ENCODE data around the gene SCGB1A1. TPM values are rescaled to one million over a fixed set of nuclear protein-coding genes. Genes with fewer than 3 reads are reported as not detected.

The SCGB1A1 gene, protein sequence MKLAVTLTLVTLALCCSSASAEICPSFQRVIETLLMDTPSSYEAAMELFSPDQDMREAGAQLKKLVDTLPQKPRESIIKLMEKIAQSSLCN
- total RNA-seq: 1 to 10 TPM in 2 of 4 donors, not detected in 2; 5.9 to 6.6 TPM

DNA sequence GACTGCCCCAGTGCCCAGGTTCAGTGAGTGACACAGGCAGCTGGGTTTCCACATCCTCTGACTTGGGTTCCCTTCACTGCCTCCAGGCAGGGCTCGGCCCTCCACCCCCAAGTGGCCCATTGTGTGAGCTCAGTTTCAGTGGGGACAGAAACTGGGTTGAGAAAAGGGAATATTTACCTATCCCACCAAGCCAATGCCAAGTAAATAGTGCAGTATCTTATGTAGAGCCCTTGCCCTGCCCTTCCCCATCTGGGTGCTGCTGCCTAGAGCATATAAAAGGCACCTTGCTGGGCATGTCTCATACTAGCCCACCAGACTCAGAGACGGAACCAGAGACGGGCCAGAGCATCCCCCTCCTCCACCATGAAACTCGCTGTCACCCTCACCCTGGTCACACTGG lies at the start of gene SCGB1A1:
TSS of gene SCGB1A1 (plus strand) at position 301 of the 400 bp plus-strand sequence. CDS start at position 364, 63 bp downstream.
- Histone ChIP-seq H3K36me3 (no peaks in the 10 kb centered on the region), H3K27ac (peak within 1 kb of the TSS in 3 of 4 donors; percentile 61 to 68 (median 65)), H3K4me1 (peaks cover 7 to 67% (median 20%) of the 10 kb centered on the region in 3 donors), H3K27me3 (no peaks in the 10 kb centered on the region), H3K9me3 (no peaks in the 10 kb centered on the region), H3K4me3 (no peak within 1 kb of the TSS)
- no peak for TF ChIP-seq POLR2A (IDR thresholded peaks at IDR 0.05)
- TF ChIP-seq, protein P1, sequence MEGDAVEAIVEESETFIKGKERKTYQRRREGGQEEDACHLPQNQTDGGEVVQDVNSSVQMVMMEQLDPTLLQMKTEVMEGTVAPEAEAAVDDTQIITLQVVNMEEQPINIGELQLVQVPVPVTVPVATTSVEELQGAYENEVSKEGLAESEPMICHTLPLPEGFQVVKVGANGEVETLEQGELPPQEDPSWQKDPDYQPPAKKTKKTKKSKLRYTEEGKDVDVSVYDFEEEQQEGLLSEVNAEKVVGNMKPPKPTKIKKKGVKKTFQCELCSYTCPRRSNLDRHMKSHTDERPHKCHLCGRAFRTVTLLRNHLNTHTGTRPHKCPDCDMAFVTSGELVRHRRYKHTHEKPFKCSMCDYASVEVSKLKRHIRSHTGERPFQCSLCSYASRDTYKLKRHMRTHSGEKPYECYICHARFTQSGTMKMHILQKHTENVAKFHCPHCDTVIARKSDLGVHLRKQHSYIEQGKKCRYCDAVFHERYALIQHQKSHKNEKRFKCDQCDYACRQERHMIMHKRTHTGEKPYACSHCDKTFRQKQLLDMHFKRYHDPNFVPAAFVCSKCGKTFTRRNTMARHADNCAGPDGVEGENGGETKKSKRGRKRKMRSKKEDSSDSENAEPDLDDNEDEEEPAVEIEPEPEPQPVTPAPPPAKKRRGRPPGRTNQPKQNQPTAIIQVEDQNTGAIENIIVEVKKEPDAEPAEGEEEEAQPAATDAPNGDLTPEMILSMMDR (IDR thresholded peaks at IDR 0.05): no peak
- DNase-seq: no peak
- 51 to 95% methylated on average over 2 to 3 of the region's 4 CpGs for WGBS, 2 donors
- intact Hi-C loops (cut with DNase I): no loop called here

DNA sequence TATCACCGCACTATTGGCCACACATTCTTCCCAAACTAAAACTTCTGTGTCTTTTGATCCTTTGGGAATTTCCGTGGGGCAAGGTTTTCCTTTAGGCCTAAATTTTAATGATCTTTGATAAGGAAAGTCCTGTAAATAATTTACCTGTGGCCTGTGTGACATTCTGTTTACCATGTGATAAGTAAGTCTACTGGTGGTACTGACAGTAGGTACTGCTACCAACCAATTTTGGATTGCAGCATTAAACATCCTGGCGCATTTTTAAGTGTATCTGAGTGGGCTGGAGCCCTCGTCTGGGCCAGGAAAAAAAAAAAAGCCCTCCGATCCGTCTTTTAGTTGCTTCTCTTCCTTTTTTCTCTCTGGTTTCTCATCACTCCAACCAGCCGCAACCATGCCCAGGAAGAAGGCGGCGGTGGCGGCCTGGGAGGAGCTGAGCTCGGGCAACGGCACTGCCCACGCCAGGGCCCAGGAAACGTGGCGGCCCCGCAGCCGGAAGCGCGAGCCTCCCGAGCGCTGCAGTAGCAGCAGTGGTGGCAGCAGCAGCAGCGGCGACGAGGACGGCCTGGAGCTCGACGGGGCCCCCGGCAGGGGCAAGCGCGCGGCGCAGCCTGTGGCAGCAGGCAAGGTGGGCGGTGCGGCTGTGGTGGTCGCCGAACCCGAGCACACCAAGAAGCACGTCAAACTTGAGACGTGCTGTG lies 47.9 kb upstream of the SCGB1A1 start:
- no peak for TF ChIP-seq POLR2A (IDR thresholded peaks at IDR 0.05)
- TF ChIP-seq, protein P1 (IDR thresholded peaks at IDR 0.05): no peak
- Histone ChIP-seq H3K4me1 (peaks cover 0 to 9% (median 0%) of the 10 kb centered on the region in 3 donors), H3K9me3 (no peaks in the 10 kb centered on the region), H3K36me3 (no peaks in the 10 kb centered on the region), H3K4me3 (peak overlapping the region in 2 of 4 donors; percentile 16 to 44), H3K27ac (no peak overlapping the region), H3K27me3 (peaks cover 0 to 26% (median 0%) of the 10 kb centered on the region in 4 donors)
- intact Hi-C loops (cut with DNase I): no loop called here
- 55 to 63% methylated on average over 4 to 5 of the region's 39 CpGs for WGBS, 2 donors
- DNase-seq: no peak

DNA sequence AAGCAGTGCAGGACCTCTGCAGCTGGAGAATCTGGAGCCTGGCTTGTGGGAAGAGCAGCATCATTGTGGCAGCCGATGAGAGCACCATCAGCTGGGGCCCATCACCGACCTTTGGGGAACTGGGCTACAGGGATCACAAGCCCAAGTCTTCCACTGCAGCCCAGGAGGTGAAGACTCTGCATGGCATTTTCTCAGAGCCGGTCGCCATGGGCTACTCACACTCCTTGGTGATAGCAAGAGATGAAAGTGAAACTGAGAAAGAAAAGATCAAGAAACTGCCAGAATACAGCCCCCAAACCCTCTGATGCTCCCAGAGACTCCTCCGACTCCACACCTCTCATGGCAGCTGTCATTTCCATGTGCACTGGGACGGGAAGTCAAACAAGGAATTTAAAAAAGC lies 46.0 kb upstream of the SCGB1A1 start:
- TF ChIP-seq, protein P1 (IDR thresholded peaks at IDR 0.05): no peak
- TF ChIP-seq POLR2A (IDR thresholded peaks at IDR 0.05): no peak
- no peak for DNase-seq
- H3K27ac ChIP-seq: no peak overlapping the region
- intact Hi-C loops (cut with DNase I): no loop called here
- WGBS, 2 donors: 79 to 81% methylated on average over 5 of the region's 6 CpGs
- H3K36me3 ChIP-seq: no peaks in the 10 kb centered on the region
- H3K9me3 ChIP-seq: no peaks in the 10 kb centered on the region
- peaks cover 0 to 26% (median 0%) of the 10 kb centered on the region in 4 donors for H3K27me3 ChIP-seq
- peaks cover 0 to 9% (median 0%) of the 10 kb centered on the region in 3 donors for H3K4me1 ChIP-seq
- H3K4me3 ChIP-seq: no peak overlapping the region

DNA sequence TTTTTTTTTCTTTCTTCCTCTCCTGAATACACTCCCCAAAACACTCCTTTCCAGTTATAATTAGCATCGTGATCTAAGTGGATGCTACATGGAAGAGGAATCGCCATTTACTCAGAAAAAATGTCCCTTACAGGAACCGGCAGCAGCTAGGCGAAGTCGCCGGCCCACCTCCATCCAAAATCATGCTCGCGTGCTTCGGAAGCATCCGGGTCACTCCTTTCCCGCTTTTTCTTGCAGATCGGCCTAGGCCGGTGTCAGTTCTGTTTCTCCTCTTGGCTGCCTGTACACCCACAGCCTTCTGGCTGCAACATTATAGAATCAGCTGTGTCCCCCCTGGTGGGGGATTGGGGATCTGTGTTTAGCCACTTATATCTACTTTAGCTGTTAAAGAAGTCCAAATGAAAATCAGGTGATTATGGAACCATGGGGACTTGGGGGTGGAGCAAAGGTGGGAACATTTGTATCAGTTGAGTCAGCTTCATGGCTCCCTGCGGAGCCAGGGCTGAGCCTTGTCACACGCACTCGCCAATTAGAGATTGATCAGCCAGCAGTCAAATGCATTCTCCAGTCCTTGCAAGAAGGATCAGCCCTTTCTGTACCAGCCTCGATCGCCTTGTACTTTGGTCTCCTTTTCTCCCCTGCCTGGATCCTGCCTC lies 45.2 kb upstream of the SCGB1A1 start:
- intact Hi-C loops (cut with DNase I): no loop called here
- no peak for DNase-seq
- Histone ChIP-seq H3K4me1 (peaks cover 0 to 14% (median 0%) of the 10 kb centered on the region in 3 donors), H3K4me3 (no peak overlapping the region), H3K27ac (no peak overlapping the region), H3K9me3 (no peaks in the 10 kb centered on the region), H3K36me3 (no peaks in the 10 kb centered on the region), H3K27me3 (peaks cover 0 to 26% (median 0%) of the 10 kb centered on the region in 4 donors)
- no peak for TF ChIP-seq POLR2A (IDR thresholded peaks at IDR 0.05)
- TF ChIP-seq, protein P1 (IDR thresholded peaks at IDR 0.05): no peak
- 94 to 95% methylated on average over 18 of the region's 18 CpGs for WGBS, 2 donors

DNA sequence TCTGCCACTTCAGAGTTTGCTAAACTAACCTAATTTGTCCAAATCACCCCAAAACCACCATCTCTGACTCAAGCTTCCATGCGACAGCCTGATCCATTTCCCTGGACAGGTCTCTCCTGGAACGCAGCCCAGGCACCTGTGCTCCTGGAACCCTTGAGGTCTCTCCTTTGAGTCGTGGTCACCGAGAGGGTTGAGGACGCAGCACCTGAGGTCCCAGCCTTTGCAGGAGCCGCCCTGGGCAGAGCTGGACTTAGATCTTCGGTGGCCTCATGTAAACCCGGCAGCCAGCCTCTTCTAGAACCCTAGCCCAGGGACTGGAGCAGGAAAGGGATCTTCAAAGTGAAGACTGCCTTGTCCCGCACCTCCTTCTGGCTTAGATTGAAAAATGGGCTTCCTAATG lies 44.0 kb upstream of the SCGB1A1 start:
- H3K9me3 ChIP-seq: no peaks in the 10 kb centered on the region
- no peaks in the 10 kb centered on the region for H3K36me3 ChIP-seq
- H3K27ac ChIP-seq: no peak overlapping the region
- intact Hi-C loops (cut with DNase I): no loop called here
- no peak for DNase-seq
- no peak overlapping the region for H3K4me3 ChIP-seq
- peaks cover 0 to 32% (median 0%) of the 10 kb centered on the region in 4 donors for H3K27me3 ChIP-seq
- TF ChIP-seq POLR2A (IDR thresholded peaks at IDR 0.05): no peak
- TF ChIP-seq, protein P1 (IDR thresholded peaks at IDR 0.05): no peak
- H3K4me1 ChIP-seq: peaks cover 0 to 15% (median 0%) of the 10 kb centered on the region in 3 donors
- 80 to 89% methylated on average over 5 of the region's 9 CpGs for WGBS, 2 donors

All from esophagus squamous epithelium (tissue), 5 donors.